AG04449 (cell line): ENCODE results near the gene RUNX2.

Experiments used
- CTCF ChIA-PET: fragments of 350-600 bp; formaldehyde crosslinking; extraction: SDS; loops from one replicate; lab custom pipeline; 2021; ENCODE audit warnings: antibody characterized with exemption; lab: Yijun Ruan, JAX
- POLR2A ChIA-PET: fragments of 400-600, 350-600 bp; formaldehyde crosslinking; extraction: SDS; loops from one replicate; lab custom pipeline; 2020; ENCODE audit warnings: antibody characterized with exemption, inconsistent platforms; lab: Yijun Ruan, JAX
- DNase-seq: peaks from one replicate; pipeline ENCODE4 v3.0.0-alpha.2; 2010; ENCODE audit warnings: low read depth, low spot score
- H3K4me3 ChIP-seq: 2 replicates; pipeline ENCODE4 v1.5.1; 2011; ENCODE audit warnings: low read depth, mild to moderate bottlenecking, control low read depth, low read length
- TF ChIP-seq, protein P1 (sequence below): IDR thresholded peaks from one replicate; pipeline ENCODE4 v1.5.1; 2011; ENCODE audit warnings: mild to moderate bottlenecking, moderate library complexity, low read length, control low read depth, inconsistent platforms; ENCODE audit not compliant: insufficient read depth; ENCODE audit errors: missing control alignments

The RUNX2 gene

DNA sequence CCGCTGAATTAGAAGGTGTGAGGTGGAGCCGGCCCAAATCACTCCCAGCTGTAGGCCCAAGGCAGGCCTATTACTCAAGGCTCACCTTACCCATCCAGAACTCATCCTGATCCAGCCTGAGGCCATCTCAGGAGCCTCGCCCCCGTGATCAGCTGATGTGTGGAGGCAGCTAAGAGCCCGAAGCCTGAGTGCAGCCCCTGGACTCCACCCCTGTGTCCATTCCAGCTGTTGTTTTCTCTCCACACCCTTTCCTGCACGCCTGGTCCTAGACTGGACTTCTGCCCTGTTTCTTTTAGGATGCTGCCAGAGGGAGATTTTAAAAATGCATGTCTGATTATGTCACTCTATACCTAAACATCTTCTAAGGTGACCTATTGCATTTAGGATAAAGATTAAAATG is 174.3 kb downstream of the RUNX2 start:
- ChIA-PET POLR2A (no interaction called here), CTCF (interaction anchor here (0.7 kb wide), 1 partner anchor 251 kb away, joined by 3 read pairs; no protein-coding TSS in a partner anchor)
- TF ChIP-seq, protein P1, sequence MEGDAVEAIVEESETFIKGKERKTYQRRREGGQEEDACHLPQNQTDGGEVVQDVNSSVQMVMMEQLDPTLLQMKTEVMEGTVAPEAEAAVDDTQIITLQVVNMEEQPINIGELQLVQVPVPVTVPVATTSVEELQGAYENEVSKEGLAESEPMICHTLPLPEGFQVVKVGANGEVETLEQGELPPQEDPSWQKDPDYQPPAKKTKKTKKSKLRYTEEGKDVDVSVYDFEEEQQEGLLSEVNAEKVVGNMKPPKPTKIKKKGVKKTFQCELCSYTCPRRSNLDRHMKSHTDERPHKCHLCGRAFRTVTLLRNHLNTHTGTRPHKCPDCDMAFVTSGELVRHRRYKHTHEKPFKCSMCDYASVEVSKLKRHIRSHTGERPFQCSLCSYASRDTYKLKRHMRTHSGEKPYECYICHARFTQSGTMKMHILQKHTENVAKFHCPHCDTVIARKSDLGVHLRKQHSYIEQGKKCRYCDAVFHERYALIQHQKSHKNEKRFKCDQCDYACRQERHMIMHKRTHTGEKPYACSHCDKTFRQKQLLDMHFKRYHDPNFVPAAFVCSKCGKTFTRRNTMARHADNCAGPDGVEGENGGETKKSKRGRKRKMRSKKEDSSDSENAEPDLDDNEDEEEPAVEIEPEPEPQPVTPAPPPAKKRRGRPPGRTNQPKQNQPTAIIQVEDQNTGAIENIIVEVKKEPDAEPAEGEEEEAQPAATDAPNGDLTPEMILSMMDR: no peak
- H3K4me3 ChIP-seq: no peak overlapping the region
- no peak for DNase-seq

DNA sequence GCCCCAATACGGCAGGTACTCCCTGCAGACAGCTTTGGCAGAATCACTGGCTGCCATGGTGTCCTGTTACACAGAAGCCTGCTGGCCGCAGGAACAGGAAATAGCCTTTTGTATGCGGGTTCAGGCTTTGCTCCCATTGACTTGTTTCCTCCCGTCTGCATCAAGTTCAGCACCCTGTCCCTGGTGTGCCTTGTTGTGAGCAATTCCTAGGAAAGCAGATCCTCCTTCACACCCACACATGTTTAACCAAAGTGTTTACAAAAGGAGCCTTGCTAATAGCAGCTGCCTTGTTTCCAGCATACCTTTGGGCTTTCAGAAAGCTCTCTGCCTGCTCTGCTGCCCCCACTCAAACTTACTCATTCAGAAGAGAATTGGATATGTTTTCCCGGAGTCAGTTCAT is 176.8 kb downstream of the RUNX2 start:
- POLR2A ChIA-PET: interaction anchor here (0.5 to 0.6 kb wide), 3 partner anchors 27 to 704 kb away, joined by 3 to 4 read pairs (median 3); no protein-coding TSS in a partner anchor
- DNase-seq: peak; percentile 51
- TF ChIP-seq, protein P1: no peak
- H3K4me3 ChIP-seq: no peak overlapping the region
- CTCF ChIA-PET: interaction anchor here (0.6 to 1.0 kb wide), 3 partner anchors 418 to 849 kb away, joined by 3 read pairs; no protein-coding TSS in a partner anchor

DNA sequence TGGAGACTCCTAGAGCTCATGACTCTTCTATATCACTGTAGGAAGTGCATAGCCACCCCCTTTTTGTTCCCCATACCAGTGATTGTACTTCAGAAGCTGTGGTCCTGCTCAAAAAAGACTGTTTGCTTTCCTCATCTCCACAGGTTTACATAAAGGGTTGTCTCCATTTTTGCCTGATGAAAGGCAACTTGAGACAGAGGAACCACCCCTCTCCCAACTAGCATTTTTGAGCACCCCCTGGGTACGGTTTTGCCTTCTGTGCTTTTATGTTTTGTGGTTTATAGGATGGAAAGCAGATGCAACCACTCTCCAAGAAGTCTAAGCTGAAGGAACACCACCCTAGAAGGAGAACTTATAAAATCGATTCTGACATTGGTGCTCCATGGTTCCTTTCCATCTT is 177.3 kb downstream of the RUNX2 start:
- no peak for DNase-seq
- ChIA-PET CTCF (interaction anchor here (0.8 to 1.0 kb wide), 3 partner anchors 209 to 850 kb away, joined by 3 read pairs; no protein-coding TSS in a partner anchor), POLR2A (interaction anchor here (0.6 kb wide), 1 partner anchor 705 kb away, joined by 4 read pairs; no protein-coding TSS in a partner anchor)
- H3K4me3 ChIP-seq: no peak overlapping the region
- TF ChIP-seq, protein P1: no peak

DNA sequence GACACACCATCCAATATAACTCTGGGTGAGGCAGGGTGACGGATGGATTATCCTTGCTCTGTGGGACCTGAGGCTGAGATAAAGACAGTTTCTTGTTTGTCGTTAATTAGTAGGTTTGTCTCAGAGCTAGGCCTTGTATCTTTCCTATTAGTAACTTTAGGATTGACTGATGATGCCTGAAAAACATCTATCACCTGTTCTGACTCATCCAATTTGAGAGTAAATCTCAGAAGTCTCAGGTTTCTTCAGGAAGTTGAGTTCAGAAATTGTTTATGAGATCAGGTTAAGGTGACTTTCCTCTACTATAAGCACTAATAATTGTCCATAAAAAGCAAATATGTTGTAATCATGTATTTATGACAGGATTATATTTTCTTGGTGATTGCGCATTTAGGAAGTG is 179.1 kb downstream of the RUNX2 start:
- CTCF ChIA-PET: no interaction called here
- TF ChIP-seq, protein P1: no peak
- POLR2A ChIA-PET: no interaction called here
- DNase-seq: no peak
- no peak overlapping the region for H3K4me3 ChIP-seq

DNA sequence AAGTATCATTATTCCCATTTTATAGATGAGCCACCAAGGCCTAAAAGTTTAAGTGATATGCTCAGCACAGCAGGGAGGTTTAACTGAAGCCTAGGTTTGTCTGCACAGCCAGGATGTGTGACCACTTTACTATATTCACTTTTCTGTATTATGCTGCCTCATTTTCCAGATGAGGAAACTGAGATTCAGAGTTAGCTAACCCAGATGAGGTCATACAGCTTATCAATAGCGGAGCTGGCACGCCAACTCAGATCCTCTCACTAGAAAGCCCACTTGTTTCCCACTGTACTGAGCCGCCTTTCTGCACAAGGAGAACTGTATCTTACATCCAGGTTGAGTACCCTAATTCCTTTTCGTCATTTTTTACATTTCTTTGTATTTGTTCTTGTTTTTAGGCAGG is 181.3 kb downstream of the RUNX2 start:
- no peak overlapping the region for H3K4me3 ChIP-seq
- TF ChIP-seq, protein P1: no peak
- POLR2A ChIA-PET: no interaction called here
- DNase-seq: no peak
- CTCF ChIA-PET: interaction anchor here (1.0 to 1.5 kb wide), 3 partner anchors 14 to 878 kb away, joined by 3 to 6 read pairs (median 3); no protein-coding TSS in a partner anchor

DNA sequence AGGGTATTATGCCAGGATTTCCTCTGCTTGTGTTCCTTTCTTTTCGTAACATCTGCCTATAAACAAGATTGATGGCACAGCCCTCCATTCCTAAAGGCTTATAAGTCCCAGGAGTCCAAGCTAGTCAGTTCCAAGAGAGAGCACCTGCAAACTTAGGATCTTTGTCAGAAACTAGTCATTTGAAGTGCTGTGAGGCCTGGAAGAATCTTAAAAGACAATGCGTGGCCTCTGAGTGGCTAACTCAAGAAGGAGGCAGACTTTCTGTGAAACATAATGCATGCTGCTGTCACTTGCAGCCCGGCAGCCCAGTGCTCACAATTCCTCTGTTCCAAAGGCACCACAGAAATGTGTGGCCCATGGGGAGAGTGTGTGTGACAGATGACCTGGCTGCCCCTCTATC is 184.6 kb downstream of the RUNX2 start:
- DNase-seq: no peak
- no peak overlapping the region for H3K4me3 ChIP-seq
- ChIA-PET CTCF (no interaction called here), POLR2A (no interaction called here)
- TF ChIP-seq, protein P1: no peak
